IMR-90 (cell line): ENCODE results near the gene TMEM271. TPM values are rescaled to one million over a fixed set of nuclear protein-coding genes. Genes with fewer than 3 reads are reported as not detected.

ENCODE experiments used
- ATAC-seq: fragments of 200-7000 bp; cut with Tn5 transposase; 2 replicates; pipeline ENCODE4 v1.9.1; 2020; ENCODE audit warnings: low read depth, mild to moderate bottlenecking, moderate library complexity
- BruUV-seq: library from RNA; stranded (reverse); fragments of 400-500 nt; replicated peaks from 2 replicates; lab custom pipeline; 2021; lab: Mats Ljungman, UMichigan
- CTCF ChIA-PET: fragments of 300-600 bp; formaldehyde crosslinking; extraction: SDS; loops from one replicate; lab custom pipeline; 2021; ENCODE audit warnings: antibody characterized with exemption; lab: Yijun Ruan, JAX
- POLR2A ChIA-PET: fragments of 300-600 bp; sonication (Branson Sonifier 250); formaldehyde crosslinking; loops from one replicate; lab custom pipeline; 2022; ENCODE audit warnings: antibody characterized with exemption; ENCODE audit not compliant: unreplicated experiment; lab: Charles Lee
- DNase-seq: peaks from one replicate; pipeline ENCODE4 v3.0.0; 2013
- H2AFZ ChIP-seq: replicated peaks from 2 replicates; pipeline ENCODE3; 2013; ENCODE audit warnings: low read length, mild to moderate bottlenecking; ENCODE audit not compliant: poor library complexity
- H2AK5ac ChIP-seq: 2 replicates; pipeline ENCODE4 v1.6.1; 2013; ENCODE audit warnings: low read depth, low read length, inconsistent platforms
- H2AK9ac ChIP-seq: replicated peaks from 2 replicates; pipeline ENCODE3; 2013; ENCODE audit warnings: mild to moderate bottlenecking, low read depth, low read length, moderate library complexity; ENCODE audit not compliant: poor library complexity
- H2BK120ac ChIP-seq: 2 replicates; pipeline ENCODE4 v1.6.1; 2013; ENCODE audit warnings: low read depth, low read length, inconsistent platforms
- H2BK15ac ChIP-seq: 3 replicates; pipeline ENCODE4 v1.6.1; 2013; ENCODE audit warnings: low read depth, low read length, inconsistent platforms
- H2BK20ac ChIP-seq: 2 replicates; pipeline ENCODE4 v1.6.1; 2013; ENCODE audit warnings: low read depth, mild to moderate bottlenecking, inconsistent platforms, low read length, moderate library complexity
- H2BK5ac ChIP-seq: 2 replicates; pipeline ENCODE4 v1.6.1; 2013; ENCODE audit warnings: mild to moderate bottlenecking, low read depth, low read length, inconsistent platforms; ENCODE audit not compliant: poor library complexity, severe bottlenecking
- H3K14ac ChIP-seq: replicated peaks from 2 replicates; pipeline ENCODE4 v1.6.1; 2013; ENCODE audit warnings: low read depth, low read length, inconsistent platforms
- H3K18ac ChIP-seq: 2 replicates; pipeline ENCODE4 v1.6.1; 2013; ENCODE audit warnings: low read depth, low read length, control low read depth
- H3K23ac ChIP-seq: 2 replicates; pipeline ENCODE4 v1.6.1; 2013; ENCODE audit warnings: low read depth, low read length, inconsistent platforms
- H3K27ac ChIP-seq: 2 replicates; pipeline ENCODE4 v1.5.1; 2013; ENCODE audit warnings: mild to moderate bottlenecking, control low read depth, low read length; ENCODE audit not compliant: insufficient read depth
- H3K27me3 ChIP-seq: 2 replicates; pipeline ENCODE4 v1.6.1; 2013; ENCODE audit warnings: low read length; ENCODE audit not compliant: control insufficient read depth, insufficient read depth
- H3K36me3 ChIP-seq: 2 replicates; pipeline ENCODE4 v1.6.1; 2013; ENCODE audit warnings: low read length, mixed read lengths; ENCODE audit not compliant: control insufficient read depth, insufficient read depth
- H3K4ac ChIP-seq: 2 replicates; pipeline ENCODE4 v1.6.1; 2013; ENCODE audit warnings: low read depth, low read length, inconsistent platforms
- H3K4me1 ChIP-seq: 2 replicates; pipeline ENCODE4 v1.6.1; 2013; ENCODE audit warnings: low read length, mixed read lengths; ENCODE audit not compliant: control insufficient read depth, insufficient read depth
- H3K4me2 ChIP-seq: 2 replicates; pipeline ENCODE4 v1.6.1; 2013; ENCODE audit warnings: low read depth, mild to moderate bottlenecking, control low read depth, low read length, moderate library complexity
- H3K4me3 ChIP-seq: 2 replicates; pipeline ENCODE4 v1.5.1; 2013; ENCODE audit warnings: low read depth, mild to moderate bottlenecking, control low read depth, low read length, moderate library complexity; ENCODE audit not compliant: insufficient read depth
- H3K56ac ChIP-seq: 2 replicates; pipeline ENCODE4 v1.6.1; 2013; ENCODE audit warnings: low read length, inconsistent platforms; ENCODE audit not compliant: insufficient read depth; ENCODE audit errors: extremely low read depth
- H3K79me1 ChIP-seq, 2 experiments: 2 replicates each; pipeline ENCODE4 v1.6.1; 2013; ENCODE audit warnings: low read length in 2 of 2, inconsistent platforms in 1 of 2, low read depth in 1 of 2
- H3K9ac ChIP-seq: 2 replicates; pipeline ENCODE4 v1.6.1; 2013; ENCODE audit warnings: low read depth, low read length, control low read depth
- H3K9me1 ChIP-seq: 2 replicates; pipeline ENCODE4 v1.6.1; 2013; ENCODE audit warnings: low read length, inconsistent platforms; ENCODE audit not compliant: insufficient read depth
- H3K9me3 ChIP-seq: 2 replicates; pipeline ENCODE4 v1.6.1; 2013; ENCODE audit warnings: low read length; ENCODE audit not compliant: control insufficient read depth, insufficient read depth
- H4K20me1 ChIP-seq: 2 replicates; pipeline ENCODE4 v1.6.1; 2013; ENCODE audit warnings: low read length, inconsistent platforms; ENCODE audit not compliant: insufficient read depth
- H4K5ac ChIP-seq: 2 replicates; pipeline ENCODE4 v1.6.1; 2013; ENCODE audit warnings: mild to moderate bottlenecking, low read depth, low read length, control low read depth
- H4K8ac ChIP-seq, 2 experiments: 2 replicates each; pipeline ENCODE4 v1.6.1; 2013; ENCODE audit warnings: low read depth in 2 of 2, low read length in 2 of 2, control low read depth in 1 of 2, inconsistent platforms in 1 of 2
- H4K91ac ChIP-seq: 2 replicates; pipeline ENCODE4 v1.6.1; 2013; ENCODE audit warnings: low read depth, low read length, inconsistent platforms; ENCODE audit not compliant: insufficient read depth
- BHLHE40 ChIP-seq: fragments of 150-350 bp; IDR thresholded peaks from 2 replicates; pipeline ENCODE4 v1.6.1; 2016; ENCODE audit warnings: mild to moderate bottlenecking, low read depth, low read length
- CEBPB ChIP-seq: IDR thresholded peaks from 2 replicates; pipeline ENCODE4 v1.6.1; 2012; ENCODE audit warnings: low read depth, low read length, improper control_type of control experiment
- CHD1 ChIP-seq: IDR thresholded peaks from 2 replicates; pipeline ENCODE4 v1.6.1; 2012; ENCODE audit warnings: low read depth, low read length, improper control_type of control experiment
- MAFK ChIP-seq: IDR thresholded peaks from 2 replicates; pipeline ENCODE4 v1.6.1; 2012; ENCODE audit warnings: low read depth, low read length, improper control_type of control experiment
- MAZ ChIP-seq: IDR thresholded peaks from 2 replicates; pipeline ENCODE4 v1.6.1; 2012; ENCODE audit warnings: low read depth, mild to moderate bottlenecking, low read length, improper control_type of control experiment, moderate library complexity, borderline replicate concordance
- MXI1 ChIP-seq: IDR thresholded peaks from 2 replicates; pipeline ENCODE4 v1.6.1; 2012; ENCODE audit warnings: low read depth, mild to moderate bottlenecking, low read length, moderate library complexity, borderline replicate concordance
- NFE2L2 ChIP-seq: fragments of 150-350 bp; IDR thresholded peaks from 2 replicates; pipeline ENCODE4 v1.6.1; 2016; ENCODE audit warnings: low read depth, mild to moderate bottlenecking, low read length
- POLR2A ChIP-seq: IDR thresholded peaks from 2 replicates; pipeline ENCODE4 v1.6.1; 2012; ENCODE audit warnings: mild to moderate bottlenecking, low read depth, low read length
- RFX5 ChIP-seq: IDR thresholded peaks from 2 replicates; pipeline ENCODE4 v1.8.0; 2012; ENCODE audit warnings: low read depth, mild to moderate bottlenecking, low read length, moderate library complexity
- SMC3 ChIP-seq: fragments of 150-350 bp; IDR thresholded peaks from 2 replicates; pipeline ENCODE4 v1.6.1; 2016; ENCODE audit warnings: low read depth, mild to moderate bottlenecking, antibody characterized with exemption, low read length, moderate library complexity
- USF2 ChIP-seq: fragments of 150-350 bp; IDR thresholded peaks from 2 replicates; pipeline ENCODE4 v1.6.1; 2017; ENCODE audit warnings: mild to moderate bottlenecking, antibody characterized with exemption, low read length, low read depth
- WGBS, 2 experiments: methylation state at CpG; one replicate each; pipeline versions ENCODE4 v1.1.5 to v1.1.7; 2013; ENCODE audit warnings: missing lambda C conversion rate in 2 of 2; ENCODE audit not compliant: insufficient read length in 1 of 2; ENCODE audit errors: extremely low coverage in 2 of 2; 5-methylcytosine and 5-hydroxymethylcytosine counted together
- dilution Hi-C: fragments of 300-500 bp; cut with HindIII; formaldehyde crosslinking; loops from one replicate; pipeline ENCODE4 v1.14.3; 2018; ENCODE audit warnings: low sequenced_read_pairs; ENCODE audit not compliant: unreplicated experiment
- in situ Hi-C: fragments of 300-500 bp; cut with MboI; formaldehyde crosslinking; loops from 3 replicates; pipeline ENCODE4 v1.14.3; 2019; ENCODE audit warnings: low sequenced_read_pairs, inconsistent platforms, mixed read lengths
- intact Hi-C: fragments of 100-400 bp; cut with micrococcal nuclease; formaldehyde crosslinking; loops from 2 replicates; pipeline ENCODE4 v1.10.0; 2022
- polyA plus RNA-seq, 3 experiments: library from polyadenylated mRNA; depleted of rRNA; stranded (reverse); fragments of >200 nt; gene quantifications; 2 replicates each; pipeline ENCODE4 v1.2.3, GENCODE V29; 2012; ENCODE audit warnings: low replicate concordance in 1 of 3
- total RNA-seq: library from RNA; depleted of rRNA; stranded (reverse); fragments of >200 nt; gene quantifications from 2 replicates; pipeline ENCODE4 v1.2.3, GENCODE V29; 2012
- TF ChIP-seq, protein P1 (sequence below): fragments of 150-350 bp; IDR thresholded peaks from 2 replicates; pipeline ENCODE4 v1.6.1; 2016; ENCODE audit warnings: low read depth, mild to moderate bottlenecking, low read length, moderate library complexity, borderline replicate concordance
- TF ChIP-seq, protein P2 (sequence below): conservative IDR thresholded peaks from 2 replicates; pipeline ENCODE4 v1.5.1; 2012; ENCODE audit warnings: mild to moderate bottlenecking, low read depth, low read length, improper control_type of control experiment

Gene TMEM271
- total and polyA plus RNA-seq, 2 of the 4 experiments (the other 2 are of a cell fraction), result not detected

DNA sequence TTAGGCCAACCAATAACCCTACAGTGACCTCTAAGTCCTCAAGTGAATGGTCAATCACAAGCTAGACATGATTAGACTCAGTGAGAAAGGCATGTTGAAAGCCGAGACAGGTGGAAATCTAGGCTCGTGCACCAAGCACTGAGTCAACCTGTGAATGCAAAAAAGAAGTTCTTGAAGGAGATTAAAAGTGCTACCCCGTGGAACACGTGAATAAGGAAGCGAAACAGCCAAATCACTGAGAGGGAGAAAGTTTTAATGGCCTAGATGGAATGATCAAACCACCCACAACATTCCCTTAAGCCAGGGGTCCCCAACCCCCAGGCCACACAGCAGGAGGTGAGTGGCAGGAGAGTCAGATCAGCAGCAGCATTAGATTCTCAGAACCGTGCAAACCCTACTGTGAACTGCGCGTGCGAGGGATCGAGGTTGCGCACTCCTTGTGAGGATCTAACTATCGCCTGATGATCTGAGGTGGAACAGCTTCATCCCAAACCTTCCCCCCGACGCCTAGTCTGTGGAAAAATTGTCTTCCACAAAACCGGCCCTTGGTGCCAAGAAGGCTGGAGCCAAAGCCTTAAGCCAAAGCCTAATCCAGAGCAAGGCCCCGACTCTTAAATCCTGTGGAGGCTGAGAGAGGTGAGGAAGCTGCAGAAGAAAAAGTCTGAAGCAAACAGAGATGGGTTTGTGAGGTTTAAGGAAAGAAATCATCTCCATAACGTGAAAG is 29.8 kb upstream of the TMEM271 start:
- BruUV-seq, result no TSS peak
- intact Hi-C loops, result no loop called here
- 50% methylated on average over 3 of the region's 17 CpGs; no CpG with 5 or more reads in 1 of the 2 experiments for WGBS, 2 experiments

More for the DNA sequence above, 29.8 kb upstream of the TMEM271 start:
- ATAC-seq (no peak), DNase-seq (no peak)
- no peaks in the 10 kb centered on the region for H3K4me1 ChIP-seq
- no peak overlapping the region for H4K5ac ChIP-seq
- H2AK9ac ChIP-seq, result no peak overlapping the region
- no peaks in the 10 kb centered on the region for H4K20me1 ChIP-seq
- no peak overlapping the region for H3K4me2 ChIP-seq
- no peak overlapping the region for H3K4ac ChIP-seq
- H2BK120ac ChIP-seq, result no peak overlapping the region
- no peak overlapping the region for H4K8ac ChIP-seq
- no peak overlapping the region for H3K9ac ChIP-seq
- ChIA-PET CTCF (no interaction called here), POLR2A (no interaction called here)
- H3K14ac ChIP-seq, result no peak overlapping the region
- H3K27me3 ChIP-seq, result no peaks in the 10 kb centered on the region
- no peak overlapping the region for H2BK15ac ChIP-seq
- H4K91ac ChIP-seq, result no peak overlapping the region
- H3K79me1 ChIP-seq, result no peaks in the 10 kb centered on the region
- no peak overlapping the region for H2AFZ ChIP-seq
- no peak overlapping the region for H3K27ac ChIP-seq
- no peak overlapping the region for H2AK5ac ChIP-seq
- H3K56ac ChIP-seq, result no peak overlapping the region
- H3K9me3 ChIP-seq, result peaks cover 7% of the 10 kb centered on the region
- H3K23ac ChIP-seq, result no peak overlapping the region
- H3K18ac ChIP-seq, result no peak overlapping the region
- H2BK20ac ChIP-seq, result no peak overlapping the region
- dilution Hi-C loops (no loop called here), in situ Hi-C loops (no loop called here)
- H3K36me3 ChIP-seq, result no peaks in the 10 kb centered on the region
- H3K4me3 ChIP-seq, result no peak overlapping the region
- H3K9me1 ChIP-seq, result no peaks in the 10 kb centered on the region
- no peak overlapping the region for H2BK5ac ChIP-seq
- TF ChIP-seq RFX5, result no peak
- TF ChIP-seq BHLHE40, result no peak
- no peak for TF ChIP-seq POLR2A
- TF ChIP-seq MXI1, result no peak
- TF ChIP-seq, protein P1, sequence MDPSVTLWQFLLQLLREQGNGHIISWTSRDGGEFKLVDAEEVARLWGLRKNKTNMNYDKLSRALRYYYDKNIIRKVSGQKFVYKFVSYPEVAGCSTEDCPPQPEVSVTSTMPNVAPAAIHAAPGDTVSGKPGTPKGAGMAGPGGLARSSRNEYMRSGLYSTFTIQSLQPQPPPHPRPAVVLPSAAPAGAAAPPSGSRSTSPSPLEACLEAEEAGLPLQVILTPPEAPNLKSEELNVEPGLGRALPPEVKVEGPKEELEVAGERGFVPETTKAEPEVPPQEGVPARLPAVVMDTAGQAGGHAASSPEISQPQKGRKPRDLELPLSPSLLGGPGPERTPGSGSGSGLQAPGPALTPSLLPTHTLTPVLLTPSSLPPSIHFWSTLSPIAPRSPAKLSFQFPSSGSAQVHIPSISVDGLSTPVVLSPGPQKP, result no peak
- no peak for TF ChIP-seq SMC3
- TF ChIP-seq MAFK, result no peak
- no peak for TF ChIP-seq NFE2L2
- TF ChIP-seq MAZ, result no peak
- TF ChIP-seq, protein P2, sequence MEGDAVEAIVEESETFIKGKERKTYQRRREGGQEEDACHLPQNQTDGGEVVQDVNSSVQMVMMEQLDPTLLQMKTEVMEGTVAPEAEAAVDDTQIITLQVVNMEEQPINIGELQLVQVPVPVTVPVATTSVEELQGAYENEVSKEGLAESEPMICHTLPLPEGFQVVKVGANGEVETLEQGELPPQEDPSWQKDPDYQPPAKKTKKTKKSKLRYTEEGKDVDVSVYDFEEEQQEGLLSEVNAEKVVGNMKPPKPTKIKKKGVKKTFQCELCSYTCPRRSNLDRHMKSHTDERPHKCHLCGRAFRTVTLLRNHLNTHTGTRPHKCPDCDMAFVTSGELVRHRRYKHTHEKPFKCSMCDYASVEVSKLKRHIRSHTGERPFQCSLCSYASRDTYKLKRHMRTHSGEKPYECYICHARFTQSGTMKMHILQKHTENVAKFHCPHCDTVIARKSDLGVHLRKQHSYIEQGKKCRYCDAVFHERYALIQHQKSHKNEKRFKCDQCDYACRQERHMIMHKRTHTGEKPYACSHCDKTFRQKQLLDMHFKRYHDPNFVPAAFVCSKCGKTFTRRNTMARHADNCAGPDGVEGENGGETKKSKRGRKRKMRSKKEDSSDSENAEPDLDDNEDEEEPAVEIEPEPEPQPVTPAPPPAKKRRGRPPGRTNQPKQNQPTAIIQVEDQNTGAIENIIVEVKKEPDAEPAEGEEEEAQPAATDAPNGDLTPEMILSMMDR, result no peak
- TF ChIP-seq CEBPB, result no peak
- TF ChIP-seq CHD1, result no peak
- TF ChIP-seq USF2, result no peak
